ENCODE measurements around the gene LRRC28. TPM values are rescaled to one million over a fixed set of nuclear protein-coding genes. Genes with fewer than 3 reads are reported as not detected.

The LRRC28 gene
- total and polyA plus RNA-seq, 2 of the 4 experiments (the other 2 are of a cell fraction), result 12.7 to 21.1 TPM

GRCh38 chr15:99239545-99240198, 11.6 kb upstream of the LRRC28 start:
- Histone ChIP-seq H3K27me3 (ENCODE audit: control insufficient read depth, insufficient read depth, low read length) (no peaks in the 10 kb centered on the region), H4K20me1 (ENCODE audit: insufficient read depth, low read length) (no peaks in the 10 kb centered on the region), H3K36me3 (ENCODE audit: control insufficient read depth, insufficient read depth, low read length) (peaks cover 12% of the 10 kb centered on the region; the same call in 1 of the 2 replicates), H3K9ac (ENCODE audit: low read depth, low read length) (no peak overlapping the region), H2AK5ac (ENCODE audit: low read depth, low read length) (no peak overlapping the region), H2BK15ac (ENCODE audit: low read depth, low read length) (no peak overlapping the region), H3K18ac (ENCODE audit: low read depth, low read length) (no peak overlapping the region), H3K23ac (ENCODE audit: low read depth, low read length) (no peak overlapping the region), H3K56ac (ENCODE audit: extremely low read depth, insufficient read depth, low read length) (no peak overlapping the region), H3K14ac (replicated peaks; ENCODE audit: low read depth, low read length) (no peak overlapping the region), H3K4ac (ENCODE audit: low read depth, low read length) (no peak overlapping the region), H2BK20ac (ENCODE audit: low read depth, low read length) (no peak overlapping the region), H2BK5ac (ENCODE audit: low read depth, low read length, poor library complexity, severe bottlenecking) (no peak overlapping the region), H2AFZ (replicated peaks; ENCODE audit: low read length, poor library complexity) (no peak overlapping the region), H2BK120ac (ENCODE audit: low read depth, low read length) (no peak overlapping the region), H3K4me3 (ENCODE audit: insufficient read depth, low read depth, low read length) (no peak overlapping the region), H4K91ac (ENCODE audit: insufficient read depth, low read depth, low read length) (no peak overlapping the region), H3K4me1 (ENCODE audit: control insufficient read depth, insufficient read depth, low read length) (no peaks in the 10 kb centered on the region), H2AK9ac (replicated peaks; ENCODE audit: low read depth, low read length, poor library complexity) (no peak overlapping the region), H4K5ac (ENCODE audit: low read depth, low read length) (no peak overlapping the region), H3K27ac (ENCODE audit: insufficient read depth, low read length) (no peak overlapping the region), H3K9me3 (ENCODE audit: control insufficient read depth, insufficient read depth, low read length) (no peaks in the 10 kb centered on the region), H3K79me1 (ENCODE audit: low read depth in 1 of 2, low read length in 2 of 2) (peaks cover 17 to 26% of the 10 kb centered on the region in 2 experiments), H4K8ac (ENCODE audit: low read depth in 2 of 2, low read length in 2 of 2) (no peak overlapping the region), H3K4me2 (ENCODE audit: low read depth, low read length) (no peak overlapping the region), H3K9me1 (ENCODE audit: insufficient read depth, low read length) (no peaks in the 10 kb centered on the region; the same call in 1 of the 2 replicates)
- TF ChIP-seq NFE2L2 (IDR thresholded peaks at IDR 0.05; ENCODE audit: low read depth, low read length), result no peak
- POLR2A ChIA-PET (ENCODE audit: unreplicated experiment), result no interaction called here
- peak; percentile 59 for DNase-seq
- no CpG with 5 or more reads among the region's 1 CpG for WGBS, 2 experiments (ENCODE audit: extremely low coverage in 2 of 2, insufficient read length in 1 of 2)
- CTCF ChIA-PET, result no interaction called here
- BruUV-seq (replicated peaks), result no TSS peak
- no peak for ATAC-seq (ENCODE audit: low read depth)
- dilution Hi-C loops (cut with HindIII; ENCODE audit: low sequenced_read_pairs, unreplicated experiment), result no loop called here
- in situ Hi-C loops (cut with MboI; ENCODE audit: low sequenced_read_pairs), result no loop called here
- intact Hi-C loops (cut with micrococcal nuclease), result no loop called here
